ENCODE measurements around the gene POLN. TPM values are rescaled to one million over a fixed set of nuclear protein-coding genes. Genes with fewer than 3 reads are reported as not detected.

Gene POLN
- total RNA-seq, 4 donors from 2014 or later: 0.70 to 6.6 (median 3.2) TPM

- Histone ChIP-seq H3K9me3 (no peaks in the 10 kb centered on the region), H3K4me3 (no peak overlapping the region), H3K27me3 (no peaks in the 10 kb centered on the region), H3K4me1 (no peaks in the 10 kb centered on the region), H3K36me3 (no peaks in the 10 kb centered on the region), H3K27ac (no peak overlapping the region)
- DNase-seq: peak in 1 of 3 donors; percentile 37
- TF ChIP-seq POLR2A (IDR thresholded peaks at IDR 0.05) (no peak), CTCF (IDR thresholded peaks at IDR 0.05) (no peak)
Measured at GRCh38 chr4:2072971-2073807, 168.7 kb downstream of the POLN start.

GRCh38 chr4:2071912-2072867 is 169.7 kb downstream of the POLN start:
- Histone ChIP-seq H3K4me1 (no peaks in the 10 kb centered on the region), H3K27ac (no peak overlapping the region), H3K36me3 (no peaks in the 10 kb centered on the region), H3K27me3 (no peaks in the 10 kb centered on the region), H3K4me3 (no peak overlapping the region), H3K9me3 (no peaks in the 10 kb centered on the region)
- DNase-seq: peak in 1 of 3 donors; percentile 46
- TF ChIP-seq POLR2A (IDR thresholded peaks at IDR 0.05) (no peak), CTCF (IDR thresholded peaks at IDR 0.05) (no peak)

GRCh38 chr4:2071252-2071911 is 170.5 kb downstream of the POLN start:
- Histone ChIP-seq H3K36me3 (no peaks in the 10 kb centered on the region), H3K4me1 (no peaks in the 10 kb centered on the region), H3K4me3 (no peak overlapping the region), H3K27ac (no peak overlapping the region), H3K27me3 (no peaks in the 10 kb centered on the region), H3K9me3 (no peaks in the 10 kb centered on the region)
- DNase-seq: peak in 1 of 3 donors; percentile 38
- TF ChIP-seq CTCF (IDR thresholded peaks at IDR 0.05) (no peak), POLR2A (IDR thresholded peaks at IDR 0.05) (no peak)

- no peak for TF ChIP-seq CTCF (IDR thresholded peaks at IDR 0.05)
- no peak for TF ChIP-seq POLR2A (IDR thresholded peaks at IDR 0.05)
- Histone ChIP-seq H3K9me3 (no peaks in the 10 kb centered on the region), H3K4me3 (no peak overlapping the region), H3K27me3 (no peaks in the 10 kb centered on the region), H3K36me3 (no peaks in the 10 kb centered on the region), H3K4me1 (no peaks in the 10 kb centered on the region), H3K27ac (no peak overlapping the region)
- no peak for DNase-seq
Measured at GRCh38 chr4:2070421-2071251, 171.3 kb downstream of the POLN start.

- no peaks in the 10 kb centered on the region for H3K36me3 ChIP-seq
- H3K27me3 ChIP-seq: no peaks in the 10 kb centered on the region
- TF ChIP-seq POLR2A (IDR thresholded peaks at IDR 0.05) (no peak), CTCF (IDR thresholded peaks at IDR 0.05) (no peak)
- H3K4me3 ChIP-seq: no peak overlapping the region
- no peak overlapping the region for H3K27ac ChIP-seq
- DNase-seq: no peak
- no peaks in the 10 kb centered on the region for H3K9me3 ChIP-seq
- no peaks in the 10 kb centered on the region for H3K4me1 ChIP-seq
Measured at GRCh38 chr4:2069986-2070385, 171.9 kb downstream of the POLN start.
